T-helper 1 cell treated with Interleukin-12 subunit alpha and Interleukin-12 subunit beta and Interleukin-4 antibody, amounts not matched to agents 30 μg/mL and 1 μg/mL, for 36 hours (primary cell): ENCODE measurements around the gene GPX6.
"Not testable (repeated sequence)": the region's sequence is repeated elsewhere in the genome, so short reads cannot be mapped to it uniquely, and the experiment has no call there.

ENCODE experiments used
- H3K27ac Mint-ChIP-seq: one replicate; pipeline ENCODE4 v1.8.0; 2021; ENCODE audit warnings: mild to moderate bottlenecking, mixed read lengths
- H3K27me3 Mint-ChIP-seq: one replicate; pipeline ENCODE4 v1.8.0; 2021; ENCODE audit warnings: low read depth, mixed read lengths
- H3K36me3 Mint-ChIP-seq: one replicate; pipeline ENCODE4 v1.8.0; 2021; ENCODE audit warnings: low read depth, mixed read lengths
- H3K4me1 Mint-ChIP-seq: one replicate; pipeline ENCODE4 v1.8.0; 2021; ENCODE audit warnings: low read depth, mixed read lengths
- H3K4me3 Mint-ChIP-seq: one replicate; pipeline ENCODE4 v1.8.0; 2021; ENCODE audit warnings: mild to moderate bottlenecking, moderate library complexity, mixed read lengths
- H3K9me3 Mint-ChIP-seq: one replicate; pipeline ENCODE4 v1.8.0; 2021; ENCODE audit warnings: mixed read lengths

GPX6 gene

DNA sequence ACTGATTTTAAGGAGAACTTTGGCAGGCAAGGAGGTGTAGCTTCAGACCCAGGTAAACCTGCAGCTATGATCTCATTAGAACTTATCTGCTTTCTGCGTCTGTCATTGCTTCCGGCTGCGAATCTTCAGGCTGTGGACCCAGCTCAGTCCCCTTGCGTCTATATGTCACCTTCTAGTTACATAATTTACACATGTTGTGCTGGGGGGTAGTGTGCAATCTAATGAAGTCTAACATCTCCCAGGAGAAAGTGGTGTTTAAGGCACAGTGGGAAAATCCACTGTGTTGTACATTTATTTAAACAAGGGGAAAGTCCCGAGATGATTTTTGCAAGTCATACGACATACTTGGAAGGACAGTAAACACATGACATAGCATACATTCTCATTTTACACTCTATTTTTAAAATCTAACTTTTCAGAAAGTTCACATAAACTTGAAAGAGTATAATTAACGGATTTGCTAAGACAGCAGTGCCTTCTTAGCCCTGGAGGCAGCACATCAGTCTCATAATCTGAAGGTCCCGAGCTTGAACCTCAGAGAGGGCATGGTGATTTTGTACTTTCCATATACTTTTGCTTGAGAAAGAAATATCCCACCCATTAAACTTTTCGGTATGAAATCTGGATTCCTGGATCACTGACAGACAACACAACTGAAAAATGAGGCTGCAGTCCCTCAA, 35.2 kb downstream of the GPX6 start:
- no peaks in the 10 kb centered on the region for H3K9me3 Mint-ChIP-seq
- no peak overlapping the region for H3K4me3 Mint-ChIP-seq
- H3K36me3 Mint-ChIP-seq, result no peaks in the 10 kb centered on the region
- no peak overlapping the region for H3K27ac Mint-ChIP-seq
- peaks cover 3% of the 10 kb centered on the region for H3K4me1 Mint-ChIP-seq
- peaks cover 77% of the 10 kb centered on the region for H3K27me3 Mint-ChIP-seq

DNA sequence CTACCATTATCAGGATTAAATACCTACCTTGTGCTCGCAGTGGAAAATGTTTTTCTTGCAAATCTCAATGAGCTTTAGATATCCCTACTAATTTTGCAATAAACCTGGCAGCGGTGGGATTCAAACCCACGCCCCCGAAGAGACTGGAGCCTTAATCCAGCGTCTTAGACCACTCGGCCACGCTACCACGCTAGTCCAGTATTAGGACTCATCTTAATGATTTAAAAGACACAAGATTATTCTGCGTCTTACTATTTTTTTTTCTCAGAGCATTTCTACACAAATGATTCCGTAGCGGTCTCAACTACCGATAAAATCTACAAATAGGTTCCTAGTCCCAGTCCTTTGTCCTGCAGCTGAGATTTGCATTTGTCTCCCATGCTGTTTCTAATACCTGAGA, 37.1 kb downstream of the GPX6 start:
- no peaks in the 10 kb centered on the region for H3K9me3 Mint-ChIP-seq
- H3K4me1 Mint-ChIP-seq, result peaks cover 4% of the 10 kb centered on the region
- no peaks in the 10 kb centered on the region for H3K36me3 Mint-ChIP-seq
- H3K27me3 Mint-ChIP-seq, result peaks cover 78% of the 10 kb centered on the region
- H3K27ac Mint-ChIP-seq, result no peak overlapping the region
- H3K4me3 Mint-ChIP-seq, result no peak overlapping the region

DNA sequence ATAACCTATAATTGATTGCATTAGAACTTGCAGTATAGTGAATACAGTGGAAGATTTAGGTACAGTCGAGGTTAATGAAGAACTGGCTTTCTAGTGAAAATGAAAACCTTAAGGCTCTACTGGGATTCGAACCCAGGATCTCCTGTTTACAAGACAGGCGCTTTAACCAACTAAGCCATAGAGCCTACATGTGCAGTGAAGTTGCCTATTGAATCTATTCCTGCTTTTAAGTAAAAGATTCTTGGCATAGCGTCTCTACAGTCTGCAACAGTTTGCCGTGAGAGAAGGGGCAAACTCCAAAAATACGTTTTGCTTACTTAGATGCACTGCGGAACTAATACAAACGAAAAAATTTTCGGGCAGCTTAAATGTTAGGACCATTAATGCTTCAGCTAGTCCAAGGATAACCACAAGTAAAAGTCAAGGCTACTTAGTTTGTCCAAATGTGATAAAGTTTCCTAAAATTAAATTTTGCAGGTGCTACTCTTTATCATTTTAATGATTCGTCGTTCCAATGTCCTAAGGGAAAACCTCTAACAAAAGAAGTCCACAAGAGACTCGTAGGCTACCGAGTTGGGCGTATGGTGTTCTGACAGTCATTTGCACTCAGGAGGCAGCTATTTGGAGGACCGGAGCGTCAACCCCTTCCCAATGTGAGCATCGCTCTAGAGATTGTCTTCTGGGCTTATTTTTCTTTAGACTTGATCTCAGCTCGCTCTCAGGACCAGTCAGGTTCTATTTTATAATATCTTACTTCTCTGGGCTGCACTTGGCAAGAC, 41.0 kb downstream of the GPX6 start:
- Mint-ChIP-seq H3K4me3 (peak overlapping the region; percentile 45), H3K4me1 (peaks cover 4% of the 10 kb centered on the region), H3K27ac (no peak overlapping the region), H3K36me3 (no peaks in the 10 kb centered on the region), H3K9me3 (no peaks in the 10 kb centered on the region), H3K27me3 (peaks cover 52% of the 10 kb centered on the region)

DNA sequence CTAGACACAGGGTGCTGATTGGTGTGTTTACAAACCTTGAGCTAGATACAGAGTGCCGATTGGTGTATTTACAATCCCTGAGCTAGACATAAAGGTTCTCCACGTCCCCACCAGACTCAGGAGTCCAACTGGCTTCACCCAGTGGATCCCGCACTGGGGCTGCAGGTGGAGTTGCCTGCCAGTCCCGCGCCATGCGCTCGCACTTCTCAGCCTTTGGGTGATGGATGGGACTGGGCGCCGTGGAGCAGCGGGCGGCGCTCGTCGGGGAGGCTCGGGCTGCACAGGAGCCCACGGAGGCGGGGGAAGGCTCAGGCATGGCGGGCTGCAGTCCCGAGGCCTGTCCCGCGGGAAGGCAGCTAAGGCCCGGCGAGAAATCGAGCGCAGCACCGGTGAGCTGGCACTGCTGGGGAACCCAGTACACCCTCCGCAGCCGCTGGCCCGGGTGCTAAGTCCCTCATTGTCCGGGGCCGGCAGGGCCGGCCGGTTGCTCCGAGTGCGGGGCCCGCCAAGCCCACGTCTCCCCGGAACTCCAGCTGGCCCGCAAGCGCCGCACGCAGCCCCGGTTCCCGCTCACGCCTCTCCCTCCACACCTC, 46.3 kb downstream of the GPX6 start:
- H3K27ac Mint-ChIP-seq, H3K36me3 Mint-ChIP-seq, H3K4me3 Mint-ChIP-seq, H3K4me1 Mint-ChIP-seq, H3K9me3 Mint-ChIP-seq: not testable (repeated sequence)
- peaks cover 43% of the 10 kb centered on the region for H3K27me3 Mint-ChIP-seq

DNA sequence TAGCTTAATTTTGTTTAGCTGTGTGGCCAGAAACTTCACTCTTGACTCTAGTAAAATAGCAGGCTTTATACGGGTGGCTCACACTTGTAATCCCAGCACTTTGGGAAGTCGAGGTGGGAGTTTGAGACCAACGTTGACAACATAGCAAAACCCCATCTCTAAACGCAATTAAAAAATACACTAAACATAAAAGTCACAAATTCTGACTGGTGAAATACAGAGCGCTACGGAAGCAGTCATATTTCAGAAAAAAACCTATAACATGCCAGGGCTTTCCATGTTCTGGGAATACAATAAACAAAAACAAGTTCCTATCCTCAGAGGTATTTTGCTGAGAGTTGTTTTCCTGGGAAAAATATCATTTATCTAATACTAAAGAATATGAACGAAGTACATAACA, 47.5 kb downstream of the GPX6 start:
- Mint-ChIP-seq H3K27me3 (peaks cover 47% of the 10 kb centered on the region), H3K9me3 (no peaks in the 10 kb centered on the region), H3K36me3 (no peaks in the 10 kb centered on the region), H3K27ac (no peak overlapping the region), H3K4me3 (no peak overlapping the region), H3K4me1 (no peaks in the 10 kb centered on the region)

DNA sequence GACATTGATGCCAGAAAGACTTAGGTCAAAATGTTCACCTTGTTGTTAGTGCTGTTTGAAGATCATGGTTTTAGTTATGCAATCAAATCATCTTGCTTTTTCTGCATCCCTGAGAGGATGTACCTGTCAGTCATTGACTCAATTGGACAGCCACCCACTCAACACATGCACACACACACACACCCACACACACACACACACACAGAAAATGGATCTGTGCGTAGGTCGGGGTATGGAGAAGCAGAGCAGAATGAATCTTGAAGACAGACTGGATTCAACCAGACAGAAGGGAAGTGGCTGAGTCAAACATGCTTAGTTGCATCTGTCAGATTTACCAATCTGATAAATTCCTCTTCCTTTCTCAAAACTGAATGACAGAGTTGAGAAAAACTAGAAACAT, 53.2 kb downstream of the GPX6 start:
- peaks cover 2% of the 10 kb centered on the region for H3K36me3 Mint-ChIP-seq
- no peaks in the 10 kb centered on the region for H3K9me3 Mint-ChIP-seq
- H3K27me3 Mint-ChIP-seq, result peaks cover 76% of the 10 kb centered on the region
- peaks cover 8% of the 10 kb centered on the region for H3K4me1 Mint-ChIP-seq
- H3K27ac Mint-ChIP-seq, result no peak overlapping the region
- peak overlapping the region; percentile 38 for H3K4me3 Mint-ChIP-seq

DNA sequence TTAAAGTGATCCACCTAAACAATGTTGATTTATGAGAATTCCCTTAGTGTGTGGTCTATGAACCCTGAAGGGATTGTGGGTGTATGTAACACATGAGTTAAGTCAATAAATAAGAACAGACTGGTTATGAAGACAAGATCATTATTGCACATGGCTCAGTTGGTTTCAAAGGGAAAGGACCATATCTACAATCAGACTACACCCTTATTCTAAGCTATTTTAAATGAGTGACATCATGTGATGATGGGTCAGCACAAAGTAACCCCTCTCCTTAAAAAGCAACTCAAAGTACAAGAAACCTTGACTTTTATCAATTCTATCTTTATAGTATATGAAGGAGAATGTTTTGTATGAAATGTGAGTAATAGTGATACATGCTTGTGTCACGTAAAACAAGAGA, 57.0 kb downstream of the GPX6 start:
- H3K4me1 Mint-ChIP-seq, result peaks cover 8% of the 10 kb centered on the region
- no peaks in the 10 kb centered on the region for H3K9me3 Mint-ChIP-seq
- no peak overlapping the region for H3K27ac Mint-ChIP-seq
- no peak overlapping the region for H3K4me3 Mint-ChIP-seq
- peaks cover 74% of the 10 kb centered on the region for H3K27me3 Mint-ChIP-seq
- H3K36me3 Mint-ChIP-seq, result peaks cover 2% of the 10 kb centered on the region
